HL-60 (cell line): Measurements from ENCODE around the gene CBX8.

Experiments used
- GABPA ChIP-seq: IDR thresholded peaks from 2 replicates; pipeline ENCODE4 v1.6.1; 2012; ENCODE audit warnings: low read depth
- POLR2AphosphoS5 ChIP-seq: IDR thresholded peaks from 2 replicates; pipeline ENCODE4 v1.6.1; 2012; ENCODE audit warnings: low read depth
- SPI1 ChIP-seq: IDR thresholded peaks from 2 replicates; pipeline ENCODE4 v1.6.1; 2012; ENCODE audit warnings: low read depth, mild to moderate bottlenecking, borderline replicate concordance
- TF ChIP-seq, protein P1 (sequence below): IDR thresholded peaks from 2 replicates; pipeline ENCODE4 v1.6.1; 2012; ENCODE audit warnings: low read depth; ENCODE audit not compliant: insufficient replicate concordance
- TF ChIP-seq, protein P2 (sequence below): IDR thresholded peaks from one replicate; pipeline ENCODE4 v1.5.1; 2011; ENCODE audit warnings: low read length, control low read depth, inconsistent platforms; ENCODE audit not compliant: insufficient read depth

DNA sequence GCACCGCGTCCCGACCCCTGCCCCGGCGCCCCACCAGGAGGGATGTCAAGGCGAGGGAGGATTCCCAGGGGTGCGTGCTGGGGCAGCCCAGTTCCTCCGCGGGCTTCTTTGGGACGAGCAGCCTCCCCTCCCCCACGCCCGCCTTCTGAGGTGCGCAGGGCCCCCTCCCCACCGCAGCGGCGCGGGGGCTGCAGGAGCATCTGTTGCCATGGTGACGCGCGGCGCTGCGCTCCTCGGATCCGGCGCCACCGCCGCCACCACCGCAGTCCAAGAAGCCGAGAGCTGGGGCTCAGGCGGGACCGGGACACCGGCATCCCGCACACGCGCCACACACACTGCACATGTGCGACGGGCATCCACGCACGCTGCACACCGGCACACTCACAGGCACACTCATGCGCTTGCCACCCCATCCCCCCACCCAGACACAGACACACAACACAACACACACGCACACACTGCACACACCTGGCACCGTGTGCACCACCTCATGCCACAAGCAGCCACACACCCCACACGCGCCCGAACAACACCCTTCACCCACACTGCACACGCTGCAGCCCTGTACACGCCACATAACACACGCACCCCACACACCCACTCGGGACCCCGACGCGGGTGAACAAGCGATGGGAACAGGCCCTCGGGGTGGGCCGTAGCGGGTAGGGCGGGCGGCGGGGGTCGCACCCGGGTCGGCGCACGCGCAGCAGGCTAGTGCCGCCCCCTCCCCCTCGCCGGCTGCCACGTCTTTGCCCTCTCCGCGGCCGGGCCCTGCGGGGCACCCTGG, 49.2 kb downstream of the CBX8 start:
- TF ChIP-seq, protein P1, sequence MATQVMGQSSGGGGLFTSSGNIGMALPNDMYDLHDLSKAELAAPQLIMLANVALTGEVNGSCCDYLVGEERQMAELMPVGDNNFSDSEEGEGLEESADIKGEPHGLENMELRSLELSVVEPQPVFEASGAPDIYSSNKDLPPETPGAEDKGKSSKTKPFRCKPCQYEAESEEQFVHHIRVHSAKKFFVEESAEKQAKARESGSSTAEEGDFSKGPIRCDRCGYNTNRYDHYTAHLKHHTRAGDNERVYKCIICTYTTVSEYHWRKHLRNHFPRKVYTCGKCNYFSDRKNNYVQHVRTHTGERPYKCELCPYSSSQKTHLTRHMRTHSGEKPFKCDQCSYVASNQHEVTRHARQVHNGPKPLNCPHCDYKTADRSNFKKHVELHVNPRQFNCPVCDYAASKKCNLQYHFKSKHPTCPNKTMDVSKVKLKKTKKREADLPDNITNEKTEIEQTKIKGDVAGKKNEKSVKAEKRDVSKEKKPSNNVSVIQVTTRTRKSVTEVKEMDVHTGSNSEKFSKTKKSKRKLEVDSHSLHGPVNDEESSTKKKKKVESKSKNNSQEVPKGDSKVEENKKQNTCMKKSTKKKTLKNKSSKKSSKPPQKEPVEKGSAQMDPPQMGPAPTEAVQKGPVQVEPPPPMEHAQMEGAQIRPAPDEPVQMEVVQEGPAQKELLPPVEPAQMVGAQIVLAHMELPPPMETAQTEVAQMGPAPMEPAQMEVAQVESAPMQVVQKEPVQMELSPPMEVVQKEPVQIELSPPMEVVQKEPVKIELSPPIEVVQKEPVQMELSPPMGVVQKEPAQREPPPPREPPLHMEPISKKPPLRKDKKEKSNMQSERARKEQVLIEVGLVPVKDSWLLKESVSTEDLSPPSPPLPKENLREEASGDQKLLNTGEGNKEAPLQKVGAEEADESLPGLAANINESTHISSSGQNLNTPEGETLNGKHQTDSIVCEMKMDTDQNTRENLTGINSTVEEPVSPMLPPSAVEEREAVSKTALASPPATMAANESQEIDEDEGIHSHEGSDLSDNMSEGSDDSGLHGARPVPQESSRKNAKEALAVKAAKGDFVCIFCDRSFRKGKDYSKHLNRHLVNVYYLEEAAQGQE, result no peak
- TF ChIP-seq, protein P2, sequence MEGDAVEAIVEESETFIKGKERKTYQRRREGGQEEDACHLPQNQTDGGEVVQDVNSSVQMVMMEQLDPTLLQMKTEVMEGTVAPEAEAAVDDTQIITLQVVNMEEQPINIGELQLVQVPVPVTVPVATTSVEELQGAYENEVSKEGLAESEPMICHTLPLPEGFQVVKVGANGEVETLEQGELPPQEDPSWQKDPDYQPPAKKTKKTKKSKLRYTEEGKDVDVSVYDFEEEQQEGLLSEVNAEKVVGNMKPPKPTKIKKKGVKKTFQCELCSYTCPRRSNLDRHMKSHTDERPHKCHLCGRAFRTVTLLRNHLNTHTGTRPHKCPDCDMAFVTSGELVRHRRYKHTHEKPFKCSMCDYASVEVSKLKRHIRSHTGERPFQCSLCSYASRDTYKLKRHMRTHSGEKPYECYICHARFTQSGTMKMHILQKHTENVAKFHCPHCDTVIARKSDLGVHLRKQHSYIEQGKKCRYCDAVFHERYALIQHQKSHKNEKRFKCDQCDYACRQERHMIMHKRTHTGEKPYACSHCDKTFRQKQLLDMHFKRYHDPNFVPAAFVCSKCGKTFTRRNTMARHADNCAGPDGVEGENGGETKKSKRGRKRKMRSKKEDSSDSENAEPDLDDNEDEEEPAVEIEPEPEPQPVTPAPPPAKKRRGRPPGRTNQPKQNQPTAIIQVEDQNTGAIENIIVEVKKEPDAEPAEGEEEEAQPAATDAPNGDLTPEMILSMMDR, result no peak
- TF ChIP-seq GABPA, result no peak
- TF ChIP-seq POLR2AphosphoS5, result no peak
- TF ChIP-seq SPI1, result no peak
